ENCODE measurements around the gene IDI2.
"Not testable (repeated sequence)": the region's sequence is repeated elsewhere in the genome, so short reads cannot be mapped to it uniquely, and the experiment has no call there.

IDI2 gene

DNA sequence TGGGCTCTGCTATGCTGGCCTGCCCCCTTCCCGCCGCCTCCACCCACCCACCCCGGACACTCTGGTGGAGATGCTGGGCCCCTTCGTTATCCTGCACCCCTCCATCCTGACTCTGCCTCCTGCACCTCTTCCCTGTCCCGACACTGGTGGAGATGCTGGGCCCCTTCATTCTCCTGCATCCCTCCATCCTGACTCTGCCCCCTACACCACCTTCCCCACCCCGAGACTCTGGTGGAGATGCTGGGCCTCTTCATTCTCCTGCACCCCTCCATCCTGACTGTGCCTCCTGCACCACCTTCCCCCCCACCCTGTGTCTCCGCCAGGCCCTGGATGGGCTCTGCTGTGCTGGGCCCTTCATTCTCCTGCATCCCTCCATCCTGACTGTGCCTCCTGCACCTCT lies 15.0 kb downstream of the IDI2 start:
- Histone ChIP-seq H3K79me2 (ENCODE audit: insufficient read depth, low read length) (peaks cover 16% of the 10 kb centered on the region; the same call in 1 of the 2 replicates), H3K9me3 (ENCODE audit: insufficient read depth, low read length, severe bottlenecking) (no peaks in the 10 kb centered on the region), H3K36me3 (ENCODE audit: insufficient read depth, low read length) (peaks cover 96% of the 10 kb centered on the region), H3K4me2 (ENCODE audit: insufficient read depth, low read length) (no peak overlapping the region), H3K27me3 (ENCODE audit: insufficient read depth, low read length, poor library complexity) (no peaks in the 10 kb centered on the region), H2AFZ (ENCODE audit: low read depth, low read length) (no peak overlapping the region), H3K4me3 (ENCODE audit: low read depth in 1 of 2, low read length in 2 of 2) (no peak overlapping the region), H3K9ac (ENCODE audit: low read depth, low read length) (no peak overlapping the region), H3K4me1 (ENCODE audit: insufficient read depth, low read length) (no peaks in the 10 kb centered on the region), H4K20me1 (ENCODE audit: insufficient read depth, low read length) (peaks cover 21% of the 10 kb centered on the region; the same call in 1 of the 2 replicates), H3K27ac (ENCODE audit: low read length) (no peak overlapping the region)
- TF ChIP-seq CTCF (IDR thresholded peaks at IDR 0.05; ENCODE audit: borderline replicate concordance, extremely low read depth, low read length, poor library complexity, severe bottlenecking): no peak
- no peak for TF ChIP-seq EZH2 (IDR thresholded peaks at IDR 0.05; ENCODE audit: borderline replicate concordance, low read depth, low read length, severe bottlenecking)
- DNase-seq: no peak
- ATAC-seq (ENCODE audit: insufficient read depth, low read depth): 0 out of 3 replicates have a peak, but pooled peaks have one; percentile 39

- not testable (repeated sequence) for H3K9ac ChIP-seq (ENCODE audit: low read depth, low read length); H3K4me1 ChIP-seq (ENCODE audit: insufficient read depth, low read length); ATAC-seq (ENCODE audit: insufficient read depth, low read depth); H2AFZ ChIP-seq (ENCODE audit: low read depth, low read length); H3K27ac ChIP-seq (ENCODE audit: low read length); H3K4me2 ChIP-seq (ENCODE audit: insufficient read depth, low read length); H3K4me3 ChIP-seq (ENCODE audit: low read depth in 1 of 2, low read length in 2 of 2); DNase-seq; H3K27me3 ChIP-seq (ENCODE audit: insufficient read depth, low read length, poor library complexity); H3K9me3 ChIP-seq (ENCODE audit: insufficient read depth, low read length, severe bottlenecking)
- H3K79me2 ChIP-seq (ENCODE audit: insufficient read depth, low read length): peaks cover 19% of the 10 kb centered on the region; the same call in 1 of the 2 replicates
- H4K20me1 ChIP-seq (ENCODE audit: insufficient read depth, low read length): peaks cover 23% of the 10 kb centered on the region; the same call in 1 of the 2 replicates
- H3K36me3 ChIP-seq (ENCODE audit: insufficient read depth, low read length): peaks cover 96% of the 10 kb centered on the region
These were observed 15.7 kb downstream of the IDI2 start for GRCh38 chr10:1009947-1010346.

DNA sequence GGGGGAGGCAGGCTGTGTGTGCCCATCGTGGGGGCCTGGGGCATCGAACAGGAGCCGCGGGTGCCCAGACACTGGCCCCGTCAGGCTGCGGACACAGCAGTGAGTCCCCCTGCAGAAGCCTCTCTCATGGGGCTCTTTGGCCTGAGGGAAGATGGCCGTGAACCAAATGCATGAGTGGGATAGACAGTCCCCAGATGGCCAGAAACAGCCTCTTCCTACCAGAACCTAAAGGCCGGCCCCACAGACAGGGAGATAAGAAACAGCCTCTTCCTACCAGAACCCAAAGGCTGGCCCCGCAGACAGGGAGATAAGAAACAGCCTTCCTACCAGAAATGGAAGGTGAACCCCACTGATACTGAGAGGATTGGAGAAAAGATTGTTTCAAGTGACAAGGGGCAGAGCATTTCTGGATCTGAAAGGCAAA lies 16.6 kb downstream of the IDI2 start:
- Histone ChIP-seq H3K79me2 (ENCODE audit: insufficient read depth, low read length) (peaks cover 27% of the 10 kb centered on the region; the same call in 1 of the 2 replicates), H3K4me2 (ENCODE audit: insufficient read depth, low read length) (no peak overlapping the region), H2AFZ (ENCODE audit: low read depth, low read length) (no peak overlapping the region), H3K36me3 (ENCODE audit: insufficient read depth, low read length) (peaks cover 97% of the 10 kb centered on the region), H3K4me1 (ENCODE audit: insufficient read depth, low read length) (no peaks in the 10 kb centered on the region), H3K9ac (ENCODE audit: low read depth, low read length) (no peak overlapping the region), H3K9me3 (ENCODE audit: insufficient read depth, low read length, severe bottlenecking) (no peaks in the 10 kb centered on the region), H3K27ac (ENCODE audit: low read length) (no peak overlapping the region), H3K4me3 (ENCODE audit: low read depth in 1 of 2, low read length in 2 of 2) (no peak overlapping the region), H4K20me1 (ENCODE audit: insufficient read depth, low read length) (peaks cover 32% of the 10 kb centered on the region), H3K27me3 (ENCODE audit: insufficient read depth, low read length, poor library complexity) (no peaks in the 10 kb centered on the region)
- TF ChIP-seq CTCF (IDR thresholded peaks at IDR 0.05; ENCODE audit: borderline replicate concordance, extremely low read depth, low read length, poor library complexity, severe bottlenecking) (no peak), EZH2 (IDR thresholded peaks at IDR 0.05; ENCODE audit: borderline replicate concordance, low read depth, low read length, severe bottlenecking) (no peak)
- DNase-seq (no peak), ATAC-seq (ENCODE audit: insufficient read depth, low read depth) (no peak; the same call in 2 of the 3 replicates)

GRCh38 chr10:1007583-1007982 lies 18.1 kb downstream of the IDI2 start:
- peaks cover 100% of the 10 kb centered on the region for H3K36me3 ChIP-seq (ENCODE audit: insufficient read depth, low read length)
- H3K4me1 ChIP-seq (ENCODE audit: insufficient read depth, low read length): no peaks in the 10 kb centered on the region
- no peak for ATAC-seq (ENCODE audit: insufficient read depth, low read depth)
- no peaks in the 10 kb centered on the region for H3K9me3 ChIP-seq (ENCODE audit: insufficient read depth, low read length, severe bottlenecking)
- H3K79me2 ChIP-seq (ENCODE audit: insufficient read depth, low read length): peaks cover 42% of the 10 kb centered on the region
- no peaks in the 10 kb centered on the region for H3K27me3 ChIP-seq (ENCODE audit: insufficient read depth, low read length, poor library complexity)
- H3K27ac ChIP-seq (ENCODE audit: low read length): no peak overlapping the region
- TF ChIP-seq CTCF (IDR thresholded peaks at IDR 0.05; ENCODE audit: borderline replicate concordance, extremely low read depth, low read length, poor library complexity, severe bottlenecking) (no peak), EZH2 (IDR thresholded peaks at IDR 0.05; ENCODE audit: borderline replicate concordance, low read depth, low read length, severe bottlenecking) (no peak)
- no peak overlapping the region for H3K4me2 ChIP-seq (ENCODE audit: insufficient read depth, low read length)
- H4K20me1 ChIP-seq (ENCODE audit: insufficient read depth, low read length): peaks cover 37% of the 10 kb centered on the region
- no peak overlapping the region for H3K9ac ChIP-seq (ENCODE audit: low read depth, low read length)
- no peak overlapping the region for H2AFZ ChIP-seq (ENCODE audit: low read depth, low read length)
- DNase-seq: no peak
- H3K4me3 ChIP-seq (ENCODE audit: low read depth in 1 of 2, low read length in 2 of 2): no peak overlapping the region

Data from DND-41 (cell line).